Fibroblast of the aortic adventitia (primary cell): ENCODE results near the gene BRMS1L. TPM values are rescaled to one million over a fixed set of nuclear protein-coding genes. Genes with fewer than 3 reads are reported as not detected.

Experiments used
- DNase-seq: peaks from one replicate; pipeline ENCODE4 v3.0.0-alpha.2; 2010; ENCODE audit warnings: low read depth
- H3K4me3 ChIP-seq: 2 replicates; pipeline ENCODE4 v1.5.1; 2011; ENCODE audit warnings: low read depth, mild to moderate bottlenecking, control low read depth, low read length, moderate library complexity
- total RNA-seq: library from RNA; depleted of rRNA; stranded (reverse); fragments of >200 nt; gene quantifications from 2 replicates; pipeline ENCODE4 v1.2.3, GENCODE V29; 2012; ENCODE audit warnings: low replicate concordance
- TF ChIP-seq, protein P1 (sequence below): IDR thresholded peaks from 2 replicates; pipeline ENCODE4 v1.5.1; 2011; ENCODE audit warnings: mild to moderate bottlenecking, low read length, control low read depth, inconsistent platforms; ENCODE audit not compliant: insufficient read depth

The BRMS1L gene
- total RNA-seq, 1 donor: 5.6 TPM

DNA sequence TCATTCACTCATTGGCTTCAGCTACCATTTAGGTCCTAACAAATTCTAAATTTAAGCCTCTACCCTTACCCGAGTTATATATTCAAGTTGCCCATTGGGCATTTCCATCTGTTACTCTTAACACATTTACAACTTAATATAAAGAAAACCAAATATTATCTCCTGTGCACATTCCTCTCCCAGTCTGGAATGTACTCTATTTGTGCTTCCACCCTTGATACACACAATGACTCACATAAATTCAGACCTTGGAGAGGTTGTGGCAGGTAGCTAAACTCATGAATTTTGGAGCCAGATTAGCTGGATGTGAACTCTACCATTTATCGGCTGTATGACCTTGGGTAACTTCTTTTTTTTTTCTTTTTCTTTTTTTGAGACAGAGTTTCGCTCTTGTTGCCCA is 51.1 kb downstream of the BRMS1L start:
- TF ChIP-seq, protein P1, sequence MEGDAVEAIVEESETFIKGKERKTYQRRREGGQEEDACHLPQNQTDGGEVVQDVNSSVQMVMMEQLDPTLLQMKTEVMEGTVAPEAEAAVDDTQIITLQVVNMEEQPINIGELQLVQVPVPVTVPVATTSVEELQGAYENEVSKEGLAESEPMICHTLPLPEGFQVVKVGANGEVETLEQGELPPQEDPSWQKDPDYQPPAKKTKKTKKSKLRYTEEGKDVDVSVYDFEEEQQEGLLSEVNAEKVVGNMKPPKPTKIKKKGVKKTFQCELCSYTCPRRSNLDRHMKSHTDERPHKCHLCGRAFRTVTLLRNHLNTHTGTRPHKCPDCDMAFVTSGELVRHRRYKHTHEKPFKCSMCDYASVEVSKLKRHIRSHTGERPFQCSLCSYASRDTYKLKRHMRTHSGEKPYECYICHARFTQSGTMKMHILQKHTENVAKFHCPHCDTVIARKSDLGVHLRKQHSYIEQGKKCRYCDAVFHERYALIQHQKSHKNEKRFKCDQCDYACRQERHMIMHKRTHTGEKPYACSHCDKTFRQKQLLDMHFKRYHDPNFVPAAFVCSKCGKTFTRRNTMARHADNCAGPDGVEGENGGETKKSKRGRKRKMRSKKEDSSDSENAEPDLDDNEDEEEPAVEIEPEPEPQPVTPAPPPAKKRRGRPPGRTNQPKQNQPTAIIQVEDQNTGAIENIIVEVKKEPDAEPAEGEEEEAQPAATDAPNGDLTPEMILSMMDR: no peak
- H3K4me3 ChIP-seq: no peak overlapping the region
- DNase-seq: no peak

DNA sequence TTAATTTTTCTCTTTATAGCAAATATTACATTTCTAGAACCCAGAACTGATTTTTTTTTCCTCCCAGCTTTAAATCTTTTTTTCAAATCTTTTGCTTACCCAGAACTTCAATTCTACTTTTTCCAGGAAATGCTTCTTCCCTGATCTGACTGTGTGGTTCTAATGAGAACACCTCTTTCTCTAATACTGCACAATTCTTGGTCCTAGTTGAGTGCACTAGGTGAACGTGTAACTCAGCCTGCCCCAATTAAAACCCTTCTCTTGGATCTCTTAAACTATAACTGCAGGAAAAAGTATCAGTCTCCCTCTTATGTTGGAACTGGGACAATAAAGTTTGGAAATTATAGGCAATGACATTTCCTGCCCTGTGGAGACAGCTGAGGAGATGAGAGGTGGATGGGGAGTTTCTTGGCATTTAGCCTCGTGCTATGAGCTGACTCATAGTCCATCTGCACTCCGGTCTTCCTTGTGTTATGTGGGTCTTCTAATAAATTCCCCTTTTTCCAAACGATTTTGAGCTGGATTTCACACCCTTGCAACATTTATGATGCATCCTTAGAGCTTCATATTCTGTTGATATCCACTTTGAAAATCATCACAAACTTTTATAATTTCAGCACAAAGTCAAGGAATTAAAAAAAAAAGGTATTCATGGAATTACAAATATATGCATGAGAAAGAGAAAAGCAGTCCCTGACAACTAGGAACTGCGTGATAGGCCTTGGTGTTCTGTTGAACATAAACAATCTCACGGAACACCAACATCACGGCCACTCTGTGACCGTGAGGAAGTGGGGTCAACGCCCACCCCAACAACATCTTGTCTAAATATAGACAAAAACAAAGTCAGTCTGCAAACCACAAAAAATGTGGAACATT is 52.4 kb downstream of the BRMS1L start:
- TF ChIP-seq, protein P1: no peak
- H3K4me3 ChIP-seq: no peak overlapping the region
- peak; percentile 89 for DNase-seq

DNA sequence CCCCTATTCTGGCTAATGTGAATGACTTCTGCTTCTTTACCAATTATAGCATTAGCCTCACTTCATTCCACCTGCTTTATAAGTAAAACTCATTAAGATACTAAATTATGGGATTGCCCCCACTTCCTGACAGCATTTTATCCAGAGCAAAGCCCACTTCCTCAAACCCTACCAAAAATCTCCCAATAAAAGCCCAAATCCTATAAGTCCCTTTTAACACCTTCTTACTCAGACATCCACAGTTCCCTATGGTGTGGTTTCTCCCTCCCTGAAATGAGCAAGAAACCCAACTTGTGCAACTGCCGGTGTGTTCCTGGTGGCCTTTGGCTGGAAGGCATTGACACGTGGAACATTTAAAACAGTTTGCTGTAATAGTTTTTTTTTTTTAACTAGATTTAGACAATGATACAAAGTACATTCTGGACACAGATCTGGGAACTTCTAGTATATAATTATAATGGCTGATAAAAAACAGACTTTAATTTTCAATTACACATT is 53.1 kb downstream of the BRMS1L start:
- TF ChIP-seq, protein P1: no peak
- peak; percentile 27 for DNase-seq
- no peak overlapping the region for H3K4me3 ChIP-seq

GRCh38 chr14:35879654-35880249 is 53.6 kb downstream of the BRMS1L start:
- TF ChIP-seq, protein P1: peak; percentile 56
- peak; percentile 40 for DNase-seq

GRCh38 chr14:35881280-35881679 is 55.1 kb downstream of the BRMS1L start:
- H3K4me3 ChIP-seq: no peak overlapping the region
- TF ChIP-seq, protein P1: no peak
- DNase-seq: no peak

More at GRCh38 chr14:35879654-35880249, 53.6 kb downstream of the BRMS1L start:
- H3K4me3 ChIP-seq: no peak overlapping the region

DNA sequence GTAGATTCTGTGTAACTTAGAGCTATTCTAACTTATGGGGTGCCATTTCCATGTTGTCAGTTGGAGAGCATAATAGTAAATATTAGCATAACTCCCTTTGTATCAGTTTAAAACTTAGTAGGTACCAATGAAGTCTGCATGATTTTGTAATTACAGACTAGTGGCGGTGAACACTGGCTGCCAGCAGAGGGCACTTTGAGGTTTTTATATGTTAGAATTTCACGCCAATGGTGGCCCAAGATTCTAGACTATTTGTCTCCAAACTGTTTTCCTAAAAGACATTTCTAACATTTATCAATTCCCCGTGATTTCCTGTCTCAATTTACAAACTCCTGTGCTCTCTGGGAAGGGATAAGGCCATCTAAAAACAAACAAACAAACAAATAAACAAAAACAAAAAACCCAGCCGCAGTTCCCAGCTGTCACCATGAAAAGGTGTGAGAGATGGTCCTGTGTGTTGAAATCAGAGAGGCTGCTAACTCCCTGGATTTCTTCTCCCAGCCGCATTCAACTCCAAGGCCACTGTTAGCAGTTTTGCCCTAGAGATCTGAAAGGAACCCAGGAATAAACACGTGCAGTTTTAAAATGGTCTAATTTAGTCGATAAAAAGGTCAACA is 57.6 kb downstream of the BRMS1L start:
- TF ChIP-seq, protein P1: peak; percentile 74
- DNase-seq: peak; percentile 40
- no peak overlapping the region for H3K4me3 ChIP-seq
